Measurements from ENCODE around the gene TMEM217. TPM values are rescaled to one million over a fixed set of nuclear protein-coding genes. Genes with fewer than 3 reads are reported as not detected.
A peak's percentile ranks its signal among the peaks of the same experiment; 100 is the strongest.

Gene TMEM217
- total RNA-seq, 6 experiments from 2014 or later, result 0.99 to 2.0 (median 1.6) TPM

- Mint-ChIP-seq H3K27me3 (ENCODE audit: insufficient read depth) (peaks cover 4% of the 10 kb centered on the region), H3K9me3 (no peaks in the 10 kb centered on the region), H3K36me3 (ENCODE audit: low read depth) (no peaks in the 10 kb centered on the region), H3K4me1 (ENCODE audit: low read depth) (peaks cover 50% of the 10 kb centered on the region), H3K27ac (no peak overlapping the region), H3K4me3 (no peak overlapping the region)
- no peak for TF ChIP-seq CTCF (IDR thresholded peaks at IDR 0.05)
- DNase-seq, result no peak
These were observed 2.5 kb upstream of the TMEM217 start for GRCh38 chr6:37260444-37260843.

GRCh38 chr6:37260040-37260439, 2.1 kb upstream of the TMEM217 start:
- H3K27ac Mint-ChIP-seq, result no peak overlapping the region; the same call in 1 of the 2 replicates
- no peaks in the 10 kb centered on the region for H3K9me3 Mint-ChIP-seq
- TF ChIP-seq CTCF (IDR thresholded peaks at IDR 0.05), result no peak
- H3K36me3 Mint-ChIP-seq (ENCODE audit: low read depth), result no peaks in the 10 kb centered on the region
- H3K4me1 Mint-ChIP-seq (ENCODE audit: low read depth), result peaks cover 50% of the 10 kb centered on the region
- peak overlapping the region; percentile 91 for H3K4me3 Mint-ChIP-seq
- peaks cover 4% of the 10 kb centered on the region for H3K27me3 Mint-ChIP-seq (ENCODE audit: insufficient read depth)
- DNase-seq, result no peak

- Mint-ChIP-seq H3K4me3 (peak overlapping the region; percentile 91), H3K4me1 (ENCODE audit: low read depth) (peaks cover 50% of the 10 kb centered on the region), H3K27ac (peak overlapping the region; percentile 94), H3K36me3 (ENCODE audit: low read depth) (no peaks in the 10 kb centered on the region), H3K27me3 (ENCODE audit: insufficient read depth) (peaks cover 4% of the 10 kb centered on the region), H3K9me3 (no peaks in the 10 kb centered on the region)
- TF ChIP-seq CTCF (IDR thresholded peaks at IDR 0.05), result no peak
- no peak for DNase-seq
These were observed 1.2 kb upstream of the TMEM217 start for GRCh38 chr6:37259191-37259590.

DNA sequence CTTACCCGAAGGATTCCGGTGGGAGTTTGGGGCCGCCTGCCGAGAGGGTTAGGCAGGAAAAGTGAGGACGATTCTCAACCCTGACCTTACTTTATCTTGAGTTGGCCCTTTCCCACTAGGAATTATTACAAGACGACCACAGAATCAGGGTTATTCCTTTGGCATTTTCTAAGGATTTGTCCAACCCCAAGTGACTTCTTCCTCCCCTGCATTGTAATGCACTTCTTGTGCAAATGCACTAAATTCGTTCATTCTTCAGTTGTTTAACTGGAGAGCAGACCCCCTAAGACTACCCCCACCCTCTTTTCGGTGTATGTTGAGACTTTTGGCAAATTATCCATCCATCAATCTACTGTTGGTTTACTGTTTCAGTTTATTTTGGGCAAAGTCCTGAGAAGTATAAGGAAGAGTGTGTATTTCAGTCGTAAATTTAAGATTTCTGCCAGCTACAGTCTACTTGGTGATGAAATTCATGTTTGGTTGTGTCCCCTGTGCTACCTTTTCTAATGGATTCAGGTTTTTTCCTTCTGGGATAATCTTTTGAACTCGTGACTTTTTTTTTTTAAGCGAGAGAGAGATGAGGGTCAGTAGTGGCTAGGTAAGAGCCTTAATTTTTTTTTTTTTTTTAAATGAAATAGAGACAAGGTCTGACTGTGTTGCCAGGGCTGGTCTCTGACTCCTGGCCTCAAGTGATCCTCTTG, 611 bp upstream of the TMEM217 start:
- TF ChIP-seq CTCF (IDR thresholded peaks at IDR 0.05), result no peak
- Mint-ChIP-seq H3K27ac (peak overlapping the region; percentile 94), H3K4me1 (ENCODE audit: low read depth) (peaks cover 53% of the 10 kb centered on the region), H3K9me3 (no peaks in the 10 kb centered on the region), H3K27me3 (ENCODE audit: insufficient read depth) (peaks cover 4% of the 10 kb centered on the region), H3K36me3 (ENCODE audit: low read depth) (no peaks in the 10 kb centered on the region), H3K4me3 (peak overlapping the region; percentile 91)
- DNase-seq, result no peak

- Mint-ChIP-seq H3K36me3 (ENCODE audit: low read depth) (no peaks in the 10 kb centered on the region), H3K4me1 (ENCODE audit: low read depth) (peaks cover 47% of the 10 kb centered on the region), H3K27ac (peak overlapping the region; percentile 94), H3K4me3 (peak overlapping the region; percentile 91), H3K27me3 (ENCODE audit: insufficient read depth) (peaks cover 4% of the 10 kb centered on the region), H3K9me3 (no peaks in the 10 kb centered on the region)
- TF ChIP-seq CTCF (IDR thresholded peaks at IDR 0.05), result no peak
- DNase-seq, result no peak
These were observed 667 bp downstream of the TMEM217 start for GRCh38 chr6:37257320-37257633.

Data from HFFc6 (cell line).